Peyer's patch (tissue), 4 donors: ENCODE data around the gene IL36G.

Experiments
- CTCF ChIP-seq, 6 experiments: fragments of 450-650 bp in 4 of 6; fragments of 200-600 bp in 2 of 6; sonication (generic) in 1 of 6; IDR thresholded peaks; one replicate each; pipeline ENCODE4 v1.5.1; 2017 to 2019; ENCODE audit warnings: antibody characterized with exemption in 6 of 6, mild to moderate bottlenecking in 3 of 6, moderate library complexity in 1 of 6
- POLR2A ChIP-seq, 2 donors: fragments of 450-650 bp; IDR thresholded peaks; one replicate each; pipeline ENCODE4 v1.5.1; 2017; ENCODE audit warnings: antibody characterized with exemption in 2 of 2, mild to moderate bottlenecking in 2 of 2, moderate library complexity in 2 of 2

DNA sequence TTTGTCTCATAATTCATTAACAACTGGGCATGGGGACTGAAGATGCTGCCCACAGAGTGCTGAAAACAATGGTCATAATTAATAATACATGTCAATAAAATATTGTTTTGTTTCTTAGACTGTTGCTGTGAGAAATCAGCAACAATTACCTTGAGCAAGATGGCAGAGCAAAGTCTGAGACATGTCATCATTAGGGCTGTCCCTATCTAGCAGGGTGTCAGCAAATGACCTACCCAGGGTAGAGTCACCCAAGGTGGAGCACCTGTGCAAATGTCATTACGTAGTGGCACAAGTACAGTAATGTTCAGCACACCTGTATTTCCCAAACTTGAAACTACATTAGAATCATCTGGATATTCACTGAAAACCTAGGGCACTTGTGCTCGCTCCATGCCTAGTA is 16.8 kb downstream of the IL36G start:
- TF ChIP-seq CTCF (IDR thresholded peaks at IDR 0.05), result no peak
- no peak for TF ChIP-seq POLR2A (IDR thresholded peaks at IDR 0.05)
